ENCODE results near the gene TENT4B.

The TENT4B gene

DNA sequence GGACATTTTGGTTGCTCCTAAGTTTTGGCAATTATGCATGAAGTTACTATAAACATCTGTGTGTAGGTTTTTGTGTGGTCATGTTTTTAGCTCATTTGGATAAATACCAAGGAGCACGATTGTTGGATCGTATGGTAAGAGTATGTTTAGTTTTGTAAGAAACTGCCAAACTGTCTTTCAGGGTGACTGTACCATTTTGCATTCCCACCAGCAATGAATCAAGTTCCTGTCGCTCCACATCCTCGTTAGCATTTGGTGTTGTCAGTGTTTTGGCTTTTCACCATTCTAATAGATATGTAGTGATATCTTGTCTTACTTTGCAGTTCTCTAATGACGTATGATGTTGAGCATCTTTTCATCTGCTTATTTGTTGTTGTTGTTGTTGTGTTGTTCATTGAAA, 20.2 kb downstream of the TENT4B start:
- no peaks in the 10 kb centered on the region for H3K9me3 ChIP-seq (ENCODE audit: insufficient read depth, low read depth, low read length)
- H3K9ac ChIP-seq (ENCODE audit: low read depth, low read length), result no peak overlapping the region
- WGBS, result 92% methylated on average over 5 of the region's 5 CpGs
- H3K36me3 ChIP-seq (ENCODE audit: insufficient read depth, low read length), result no peaks in the 10 kb centered on the region
- H3K27me3 ChIP-seq (ENCODE audit: insufficient read depth, low read length), result no peaks in the 10 kb centered on the region
- H3K4me1 ChIP-seq (ENCODE audit: insufficient read depth, low read length), result no peaks in the 10 kb centered on the region
- H3K4me3 ChIP-seq (ENCODE audit: low read length), result no peak overlapping the region
- H3K27ac ChIP-seq (ENCODE audit: low read depth, low read length), result no peak overlapping the region

DNA sequence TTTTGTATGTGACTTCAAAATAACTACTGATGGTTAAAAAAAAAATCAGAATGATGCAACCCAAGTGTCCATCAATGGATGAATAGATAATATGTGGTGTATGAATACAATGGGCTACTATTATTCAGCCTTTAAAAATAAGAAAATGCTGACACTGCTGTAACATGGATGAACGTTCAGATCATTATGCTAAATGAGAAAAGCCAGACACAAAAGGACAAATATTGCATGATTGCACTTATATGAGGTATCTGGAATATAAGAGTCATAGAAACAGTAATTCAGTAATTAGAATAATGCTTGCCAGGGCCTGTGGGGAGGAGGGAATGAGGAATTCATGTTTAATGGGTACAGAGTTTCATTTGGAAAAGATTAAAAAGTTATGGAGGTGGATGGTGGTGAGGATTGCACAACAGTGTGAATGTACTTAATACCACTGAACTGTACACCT, 25.4 kb downstream of the TENT4B start:
- Histone ChIP-seq H3K27ac (ENCODE audit: low read depth, low read length) (no peak overlapping the region), H3K9ac (ENCODE audit: low read depth, low read length) (no peak overlapping the region), H3K27me3 (ENCODE audit: insufficient read depth, low read length) (no peaks in the 10 kb centered on the region), H3K4me1 (ENCODE audit: insufficient read depth, low read length) (no peaks in the 10 kb centered on the region), H3K4me3 (ENCODE audit: low read length) (no peak overlapping the region), H3K36me3 (ENCODE audit: insufficient read depth, low read length) (no peaks in the 10 kb centered on the region), H3K9me3 (ENCODE audit: insufficient read depth, low read depth, low read length) (no peaks in the 10 kb centered on the region)
- 67% methylated on average over 1 of the region's 1 CpG for WGBS

DNA sequence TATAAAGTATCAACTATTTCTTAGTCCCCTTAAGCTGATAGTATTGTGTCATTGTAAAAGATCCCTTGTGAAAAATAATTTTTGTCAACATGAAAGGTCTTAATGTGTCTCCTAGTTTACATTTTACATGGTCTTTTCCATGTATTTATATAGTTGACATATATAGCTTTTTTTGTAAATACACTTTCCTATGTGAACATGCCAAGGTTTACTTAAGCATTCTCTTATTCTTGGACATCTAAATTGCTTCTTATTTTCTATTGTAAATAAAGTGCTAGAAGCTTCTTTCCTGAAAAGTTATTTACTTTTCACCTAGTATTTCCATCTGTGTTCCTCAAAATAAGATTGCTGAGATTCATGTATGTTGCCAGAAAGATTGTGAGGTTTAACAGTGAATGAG, 29.3 kb downstream of the TENT4B start:
- H3K4me1 ChIP-seq (ENCODE audit: insufficient read depth, low read length), result peaks cover 7% of the 10 kb centered on the region; the same call in 1 of the 2 replicates

GRCh38 chr16:50183316-50183715, 30.2 kb downstream of the TENT4B start:
- Histone ChIP-seq H3K27me3 (ENCODE audit: insufficient read depth, low read length) (no peaks in the 10 kb centered on the region), H3K9me3 (ENCODE audit: insufficient read depth, low read depth, low read length) (no peaks in the 10 kb centered on the region), H3K4me3 (ENCODE audit: low read length) (no peak overlapping the region), H3K36me3 (ENCODE audit: insufficient read depth, low read length) (no peaks in the 10 kb centered on the region), H3K27ac (ENCODE audit: low read depth, low read length) (no peak overlapping the region), H3K4me1 (ENCODE audit: insufficient read depth, low read length) (peaks cover 7% of the 10 kb centered on the region; the same call in 1 of the 2 replicates), H3K9ac (ENCODE audit: low read depth, low read length) (no peak overlapping the region)
- 72% methylated on average over 4 of the region's 4 CpGs for WGBS

More for the DNA sequence above, 29.3 kb downstream of the TENT4B start:
- no peak overlapping the region for H3K27ac ChIP-seq (ENCODE audit: low read depth, low read length)
- no peaks in the 10 kb centered on the region for H3K36me3 ChIP-seq (ENCODE audit: insufficient read depth, low read length)
- no peaks in the 10 kb centered on the region for H3K9me3 ChIP-seq (ENCODE audit: insufficient read depth, low read depth, low read length)
- H3K4me3 ChIP-seq (ENCODE audit: low read length), result no peak overlapping the region
- H3K27me3 ChIP-seq (ENCODE audit: insufficient read depth, low read length), result no peaks in the 10 kb centered on the region
- H3K9ac ChIP-seq (ENCODE audit: low read depth, low read length), result no peak overlapping the region

GRCh38 chr16:50185005-50185505, 31.9 kb downstream of the TENT4B start:
- 88% methylated on average over 3 of the region's 3 CpGs for WGBS
- Histone ChIP-seq H3K4me1 (ENCODE audit: insufficient read depth, low read length) (peaks cover 7% of the 10 kb centered on the region; the same call in 1 of the 2 replicates), H3K4me3 (ENCODE audit: low read length) (no peak overlapping the region), H3K9me3 (ENCODE audit: insufficient read depth, low read depth, low read length) (no peaks in the 10 kb centered on the region), H3K9ac (ENCODE audit: low read depth, low read length) (no peak overlapping the region), H3K36me3 (ENCODE audit: insufficient read depth, low read length) (no peaks in the 10 kb centered on the region), H3K27me3 (ENCODE audit: insufficient read depth, low read length) (no peaks in the 10 kb centered on the region), H3K27ac (ENCODE audit: low read depth, low read length) (no peak overlapping the region)

GRCh38 chr16:50188619-50189136, 35.6 kb downstream of the TENT4B start:
- no peaks in the 10 kb centered on the region for H3K36me3 ChIP-seq (ENCODE audit: insufficient read depth, low read length)
- H3K27ac ChIP-seq (ENCODE audit: low read depth, low read length), result no peak overlapping the region
- H3K9me3 ChIP-seq (ENCODE audit: insufficient read depth, low read depth, low read length), result no peaks in the 10 kb centered on the region
- no peak overlapping the region for H3K9ac ChIP-seq (ENCODE audit: low read depth, low read length)
- peaks cover 7% of the 10 kb centered on the region; the same call in 1 of the 2 replicates for H3K4me1 ChIP-seq (ENCODE audit: insufficient read depth, low read length)
- 100% methylated on average over 2 of the region's 3 CpGs for WGBS
- no peaks in the 10 kb centered on the region for H3K27me3 ChIP-seq (ENCODE audit: insufficient read depth, low read length)
- H3K4me3 ChIP-seq (ENCODE audit: low read length), result no peak overlapping the region

- H3K27me3 ChIP-seq (ENCODE audit: insufficient read depth, low read length), result no peaks in the 10 kb centered on the region
- H3K9ac ChIP-seq (ENCODE audit: low read depth, low read length), result no peak overlapping the region
- peaks cover 4% of the 10 kb centered on the region; the same call in 1 of the 2 replicates for H3K4me1 ChIP-seq (ENCODE audit: insufficient read depth, low read length)
- no peak overlapping the region for H3K27ac ChIP-seq (ENCODE audit: low read depth, low read length)
- H3K4me3 ChIP-seq (ENCODE audit: low read length), result no peak overlapping the region
- H3K36me3 ChIP-seq (ENCODE audit: insufficient read depth, low read length), result no peaks in the 10 kb centered on the region
- H3K9me3 ChIP-seq (ENCODE audit: insufficient read depth, low read depth, low read length), result no peaks in the 10 kb centered on the region
- 78% methylated on average over 1 of the region's 2 CpGs for WGBS
Observed at GRCh38 chr16:50190292-50190691, 37.2 kb downstream of the TENT4B start.

GRCh38 chr16:50192386-50193050, 39.4 kb downstream of the TENT4B start:
- Histone ChIP-seq H3K27me3 (ENCODE audit: insufficient read depth, low read length) (no peaks in the 10 kb centered on the region), H3K4me1 (ENCODE audit: insufficient read depth, low read length) (no peaks in the 10 kb centered on the region; the same call in 1 of the 2 replicates), H3K36me3 (ENCODE audit: insufficient read depth, low read length) (no peaks in the 10 kb centered on the region), H3K4me3 (ENCODE audit: low read length) (no peak overlapping the region), H3K27ac (ENCODE audit: low read depth, low read length) (no peak overlapping the region), H3K9me3 (ENCODE audit: insufficient read depth, low read depth, low read length) (no peaks in the 10 kb centered on the region), H3K9ac (ENCODE audit: low read depth, low read length) (no peak overlapping the region)
- 94% methylated on average over 2 of the region's 2 CpGs for whole genome bisulfite sequencing

DNA sequence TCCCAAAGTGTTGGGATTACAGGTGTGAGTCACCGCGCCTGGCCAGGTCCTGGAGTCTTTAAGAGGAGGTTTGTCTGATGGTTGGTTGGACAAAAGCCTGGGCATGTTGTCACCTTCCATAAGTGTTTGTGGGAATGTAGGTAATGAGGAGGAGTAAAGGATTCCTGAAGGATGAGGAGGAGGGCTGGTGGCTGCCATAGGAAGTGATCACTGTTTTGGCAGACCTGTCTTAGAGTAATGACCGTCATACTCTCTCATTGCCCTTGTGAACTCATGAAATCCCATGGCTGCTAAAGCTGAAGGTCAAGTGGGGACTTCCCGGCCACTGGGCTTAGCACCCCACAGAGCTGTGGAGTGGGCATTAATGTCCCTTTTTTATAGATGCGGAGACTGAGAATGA, 40.5 kb downstream of the TENT4B start:
- no peaks in the 10 kb centered on the region; the same call in 1 of the 2 replicates for H3K4me1 ChIP-seq (ENCODE audit: insufficient read depth, low read length)
- no peaks in the 10 kb centered on the region for H3K36me3 ChIP-seq (ENCODE audit: insufficient read depth, low read length)
- no peak overlapping the region for H3K9ac ChIP-seq (ENCODE audit: low read depth, low read length)
- H3K27ac ChIP-seq (ENCODE audit: low read depth, low read length), result no peak overlapping the region
- WGBS, result 74% methylated on average over 5 of the region's 5 CpGs
- no peak overlapping the region for H3K4me3 ChIP-seq (ENCODE audit: low read length)
- H3K9me3 ChIP-seq (ENCODE audit: insufficient read depth, low read depth, low read length), result no peaks in the 10 kb centered on the region
- no peaks in the 10 kb centered on the region for H3K27me3 ChIP-seq (ENCODE audit: insufficient read depth, low read length)

DNA sequence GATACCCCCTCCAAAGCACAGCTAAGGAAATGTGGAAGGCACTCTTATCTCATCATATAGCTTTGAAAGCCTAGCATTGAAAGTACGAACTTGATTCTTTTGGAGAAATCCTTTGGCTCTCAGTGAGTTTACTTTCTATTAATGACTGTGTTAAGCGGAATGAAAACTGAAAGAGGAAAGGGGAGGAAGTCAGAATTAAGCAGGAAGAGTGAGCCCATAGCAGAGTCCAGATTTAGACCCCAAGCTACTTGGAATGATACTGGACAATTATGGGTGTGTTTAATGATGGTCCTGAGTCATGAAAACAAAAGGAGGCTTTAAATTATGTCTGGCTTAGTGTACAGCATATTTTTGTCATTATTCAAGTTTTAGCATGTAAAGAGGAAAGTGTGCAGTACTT, 42.2 kb downstream of the TENT4B start:
- H3K9ac ChIP-seq (ENCODE audit: low read depth, low read length), result no peak overlapping the region
- no peak overlapping the region for H3K27ac ChIP-seq (ENCODE audit: low read depth, low read length)

DNA sequence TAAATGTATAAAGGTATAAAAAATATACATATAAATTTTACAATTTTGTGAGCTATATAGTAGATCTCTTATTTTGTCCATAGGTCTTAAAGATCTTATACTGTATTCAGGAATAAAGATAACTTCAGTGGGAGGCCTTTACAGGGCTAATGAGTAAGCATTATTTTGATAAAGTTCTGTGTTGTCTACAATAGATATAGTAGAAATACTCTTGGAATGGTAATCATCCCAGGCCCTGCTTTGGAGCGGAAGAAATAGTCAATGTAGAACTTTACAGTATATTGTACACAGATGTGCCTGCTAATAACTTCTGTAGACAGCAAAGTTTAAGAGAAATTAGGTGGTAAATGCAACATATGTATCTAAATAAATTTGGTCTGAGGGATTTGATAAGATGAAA, 42.6 kb downstream of the TENT4B start:
- 79% methylated on average over 1 of the region's 1 CpG for WGBS

More for the DNA sequence above, 42.2 kb downstream of the TENT4B start:
- 95% methylated on average over 2 of the region's 2 CpGs for WGBS
- no peak overlapping the region for H3K4me3 ChIP-seq (ENCODE audit: low read length)
- no peaks in the 10 kb centered on the region for H3K36me3 ChIP-seq (ENCODE audit: insufficient read depth, low read length)
- H3K27me3 ChIP-seq (ENCODE audit: insufficient read depth, low read length), result no peaks in the 10 kb centered on the region
- no peaks in the 10 kb centered on the region for H3K9me3 ChIP-seq (ENCODE audit: insufficient read depth, low read depth, low read length)
- H3K4me1 ChIP-seq (ENCODE audit: insufficient read depth, low read length), result no peaks in the 10 kb centered on the region; the same call in 1 of the 2 replicates

More for the DNA sequence above, 42.6 kb downstream of the TENT4B start:
- Histone ChIP-seq H3K9me3 (ENCODE audit: insufficient read depth, low read depth, low read length) (no peaks in the 10 kb centered on the region), H3K27ac (ENCODE audit: low read depth, low read length) (no peak overlapping the region), H3K27me3 (ENCODE audit: insufficient read depth, low read length) (no peaks in the 10 kb centered on the region), H3K9ac (ENCODE audit: low read depth, low read length) (no peak overlapping the region), H3K4me3 (ENCODE audit: low read length) (no peak overlapping the region), H3K36me3 (ENCODE audit: insufficient read depth, low read length) (no peaks in the 10 kb centered on the region), H3K4me1 (ENCODE audit: insufficient read depth, low read length) (no peaks in the 10 kb centered on the region; the same call in 1 of the 2 replicates)

Data from HUES64 (cell line).